BLaER1 (cell line): ENCODE data around the gene NSMF.

Source experiments
- H3K27ac ChIP-seq: shearing (Covaris generic); formaldehyde crosslinking; 2 replicates; pipeline ENCODE4 v1.8.1; 2022
- H3K27me3 ChIP-seq: shearing (Covaris generic); formaldehyde crosslinking; 2 replicates; pipeline ENCODE4 v1.8.1; 2022
- H3K36me3 ChIP-seq: shearing (Covaris generic); formaldehyde crosslinking; 2 replicates; pipeline ENCODE4 v1.8.1; 2022
- H3K4me1 ChIP-seq: shearing (Covaris generic); formaldehyde crosslinking; 2 replicates; pipeline ENCODE4 v1.8.1; 2022
- H3K4me2 ChIP-seq: shearing (Covaris generic); formaldehyde crosslinking; 2 replicates; pipeline ENCODE4 v1.8.1; 2022
- H3K4me3 ChIP-seq: shearing (Covaris generic); formaldehyde crosslinking; 2 replicates; pipeline ENCODE4 v1.8.1; 2022
- H3K9ac ChIP-seq: shearing (Covaris generic); formaldehyde crosslinking; 2 replicates; pipeline ENCODE4 v1.8.1; 2022
- H3K9me3 ChIP-seq: shearing (Covaris generic); formaldehyde crosslinking; 2 replicates; pipeline ENCODE4 v1.8.1; 2022
- H4K20me1 ChIP-seq: shearing (Covaris generic); formaldehyde crosslinking; 2 replicates; pipeline ENCODE4 v1.8.1; 2022
- Cebpa-rat ChIP-seq: shearing (Covaris generic); IDR thresholded peaks from 2 replicates; pipeline ENCODE4 v1.8.1; 2022

NSMF gene

DNA sequence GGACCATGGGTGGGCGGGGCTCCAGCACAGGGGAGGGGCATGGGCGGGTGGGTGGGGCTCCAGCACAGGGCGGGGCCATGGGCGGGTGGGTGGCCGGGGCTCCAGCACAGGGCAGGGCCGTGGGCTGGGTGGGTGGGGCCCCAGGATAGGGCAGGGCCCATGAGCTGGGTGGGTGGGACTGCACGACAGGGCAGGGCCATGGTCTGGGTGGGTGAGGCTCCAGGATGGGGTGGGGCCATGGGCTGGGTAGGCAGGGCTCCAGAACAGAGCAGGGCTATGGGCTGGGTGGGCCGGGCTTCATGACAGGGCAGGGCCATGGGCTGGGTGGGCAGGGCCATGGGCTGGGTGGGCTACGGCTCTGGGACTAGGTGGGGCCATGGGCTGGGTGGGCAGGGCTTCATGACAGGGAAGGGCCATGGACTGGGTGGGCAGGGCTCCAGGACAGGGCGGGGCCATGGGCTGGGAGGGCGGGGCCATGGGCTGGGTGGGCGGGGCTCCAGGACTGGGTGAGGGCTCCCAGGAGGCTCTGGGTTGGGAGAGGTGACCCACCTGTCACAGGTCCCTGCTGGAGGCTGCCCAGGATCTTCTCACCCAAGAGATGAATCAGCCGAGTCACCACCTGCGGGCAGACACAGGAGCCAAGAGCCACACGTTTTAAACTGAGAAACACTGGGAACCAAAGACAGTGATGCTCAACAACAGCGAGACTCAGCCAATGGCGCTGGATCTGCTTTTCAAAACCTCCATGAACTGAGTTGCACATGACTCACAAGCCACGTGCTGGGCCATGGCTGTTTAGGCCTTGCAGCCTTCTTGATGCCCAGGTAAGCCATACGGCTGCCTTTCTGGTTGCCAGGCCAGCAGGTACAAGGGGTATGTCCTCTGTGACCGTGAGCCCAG, 33.6 kb upstream of the NSMF start:
- no peak overlapping the region for H3K9ac ChIP-seq
- no peak overlapping the region for H3K4me3 ChIP-seq
- H3K36me3 ChIP-seq = peaks cover 9% of the 10 kb centered on the region; the same call in 1 of the 2 replicates
- H3K9me3 ChIP-seq = peaks cover 16% of the 10 kb centered on the region
- H3K27ac ChIP-seq = no peak overlapping the region
- H3K27me3 ChIP-seq = no peaks in the 10 kb centered on the region
- H4K20me1 ChIP-seq = no peaks in the 10 kb centered on the region
- no peak for TF ChIP-seq Cebpa-rat
- no peak overlapping the region for H3K4me2 ChIP-seq
- peaks cover 26% of the 10 kb centered on the region for H3K4me1 ChIP-seq

DNA sequence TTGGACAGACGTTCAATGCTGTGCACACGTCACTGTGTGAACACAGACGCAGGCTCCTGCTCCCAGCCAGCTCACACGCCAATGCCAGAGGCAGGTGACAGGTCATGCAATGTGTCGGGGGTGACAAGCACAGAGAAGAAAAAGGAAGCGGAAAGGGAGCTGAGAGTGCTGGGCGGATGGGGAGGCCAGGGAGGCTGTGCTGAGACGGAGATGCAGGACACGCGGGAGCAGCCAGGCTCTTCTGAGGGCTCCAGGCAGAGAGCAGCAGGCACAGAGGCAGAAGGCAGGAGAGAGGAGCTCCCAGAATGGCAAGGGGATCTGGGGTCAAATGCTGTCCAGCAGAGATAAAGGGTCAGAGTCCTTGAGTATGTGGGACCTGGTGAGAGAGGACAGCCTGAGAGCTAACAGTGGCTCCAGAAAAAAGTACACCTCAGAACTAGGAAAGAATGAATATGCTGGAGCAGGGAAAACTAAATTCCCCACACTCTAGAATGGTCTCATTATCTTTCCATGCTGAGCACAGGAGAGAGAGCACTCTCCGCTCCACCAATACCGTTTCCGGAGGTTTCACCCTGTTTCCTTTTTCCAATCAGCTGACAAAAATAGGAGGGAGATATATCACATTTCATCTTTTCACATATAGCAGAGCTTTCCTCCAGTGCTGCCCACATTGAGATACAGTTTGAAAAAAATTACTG, 32.8 kb upstream of the NSMF start:
- no peak overlapping the region for H3K9ac ChIP-seq
- no peak for TF ChIP-seq Cebpa-rat
- H3K27me3 ChIP-seq = no peaks in the 10 kb centered on the region
- no peak overlapping the region for H3K4me3 ChIP-seq
- H3K9me3 ChIP-seq = peaks cover 16% of the 10 kb centered on the region
- no peak overlapping the region for H3K4me2 ChIP-seq
- peaks cover 8% of the 10 kb centered on the region; the same call in 1 of the 2 replicates for H3K36me3 ChIP-seq
- no peak overlapping the region for H3K27ac ChIP-seq
- H4K20me1 ChIP-seq = 0 out of 2 replicates have a peak, but pooled peaks cover 3% of the 10 kb centered on the region
- H3K4me1 ChIP-seq = peaks cover 34% of the 10 kb centered on the region

DNA sequence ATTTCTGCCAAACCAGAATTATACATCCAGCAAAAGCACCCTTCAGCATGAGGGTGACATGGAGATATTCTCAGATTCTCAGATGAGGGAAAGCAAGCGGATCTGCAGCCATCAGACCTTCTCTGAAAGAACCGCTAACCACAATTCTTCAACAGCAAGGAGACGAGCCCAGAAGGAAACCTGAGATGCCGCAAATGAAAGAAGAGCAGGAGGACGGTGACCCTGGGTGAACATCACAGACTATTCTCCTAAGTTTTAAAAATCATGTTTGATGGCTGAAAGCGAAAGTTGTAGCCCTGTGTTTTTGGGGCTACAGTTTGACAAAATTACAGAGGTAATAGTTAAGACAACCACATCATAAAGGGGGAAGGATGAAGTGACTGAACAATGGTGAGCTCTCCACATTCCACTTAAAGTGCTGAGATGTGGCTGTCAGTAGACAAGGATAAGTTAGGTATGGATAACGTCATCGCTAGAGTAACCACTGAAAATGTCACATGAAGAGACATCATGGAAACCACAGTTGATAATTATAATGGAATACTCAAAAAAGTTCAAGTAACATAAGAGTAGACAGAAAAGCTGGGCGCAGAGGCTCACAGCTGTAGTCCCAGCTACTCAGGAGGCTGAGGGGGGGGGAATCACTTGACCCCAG, 31.5 kb upstream of the NSMF start:
- Histone ChIP-seq H3K4me3 (no peak overlapping the region), H3K9ac (no peak overlapping the region), H3K27ac (no peak overlapping the region), H3K36me3 (peaks cover 6% of the 10 kb centered on the region; the same call in 1 of the 2 replicates), H3K9me3 (peaks cover 16% of the 10 kb centered on the region), H4K20me1 (0 out of 2 replicates have a peak, but pooled peaks cover 7% of the 10 kb centered on the region), H3K4me2 (peak overlapping the region; percentile 30), H3K4me1 (peaks cover 44% of the 10 kb centered on the region), H3K27me3 (no peaks in the 10 kb centered on the region)
- TF ChIP-seq Cebpa-rat = no peak

DNA sequence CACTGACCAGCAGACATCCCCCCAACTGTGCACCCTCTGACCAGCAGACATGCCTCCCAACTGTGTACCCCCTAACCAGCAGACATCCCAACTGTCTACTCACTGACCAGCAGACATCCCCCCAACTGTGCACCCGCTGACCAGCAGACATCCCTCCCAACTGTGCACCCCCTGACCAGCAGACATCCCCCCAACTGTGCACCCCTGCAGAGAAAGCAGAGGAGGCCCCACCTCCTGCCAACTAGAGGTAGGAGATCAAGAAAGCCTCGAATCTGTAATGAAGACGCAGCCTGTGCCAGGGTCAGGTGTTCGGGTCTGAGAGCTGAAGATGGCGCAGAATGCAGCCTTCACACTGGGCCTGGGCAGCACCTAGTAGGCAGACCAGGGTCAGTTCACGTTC, 29.8 kb upstream of the NSMF start:
- Histone ChIP-seq H3K4me2 (no peak overlapping the region), H3K27ac (no peak overlapping the region), H4K20me1 (0 out of 2 replicates have a peak, but pooled peaks cover 7% of the 10 kb centered on the region), H3K36me3 (peaks cover 6% of the 10 kb centered on the region; the same call in 1 of the 2 replicates), H3K4me1 (peaks cover 50% of the 10 kb centered on the region), H3K9ac (no peak overlapping the region), H3K9me3 (peaks cover 8% of the 10 kb centered on the region), H3K4me3 (no peak overlapping the region), H3K27me3 (no peaks in the 10 kb centered on the region)
- no peak for TF ChIP-seq Cebpa-rat

DNA sequence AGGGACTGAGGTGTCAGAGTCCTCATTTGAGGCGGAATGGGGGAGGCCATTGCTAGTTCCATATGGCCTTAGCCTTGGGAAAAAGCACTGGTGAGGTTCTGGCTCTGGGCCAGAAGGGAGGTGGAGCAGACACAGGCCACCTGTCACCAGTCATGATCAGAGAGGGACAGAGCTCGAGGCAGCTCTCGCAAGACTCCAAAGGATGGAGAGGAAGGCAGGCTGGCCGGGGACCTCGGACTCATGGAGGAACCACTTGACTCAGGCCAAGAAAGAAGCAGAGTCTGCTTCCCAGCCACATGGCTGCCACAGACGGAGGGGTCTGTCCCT, 29.2 kb upstream of the NSMF start:
- no peak for TF ChIP-seq Cebpa-rat
- H3K9me3 ChIP-seq = peaks cover 2% of the 10 kb centered on the region; the same call in 1 of the 2 replicates
- no peak overlapping the region for H3K9ac ChIP-seq
- H3K36me3 ChIP-seq = peaks cover 6% of the 10 kb centered on the region; the same call in 1 of the 2 replicates
- H3K4me1 ChIP-seq = peaks cover 50% of the 10 kb centered on the region
- no peak overlapping the region for H3K4me3 ChIP-seq
- peak overlapping the region; percentile 54 for H3K4me2 ChIP-seq
- no peaks in the 10 kb centered on the region for H3K27me3 ChIP-seq
- H4K20me1 ChIP-seq = 0 out of 2 replicates have a peak, but pooled peaks cover 7% of the 10 kb centered on the region
- no peak overlapping the region for H3K27ac ChIP-seq

DNA sequence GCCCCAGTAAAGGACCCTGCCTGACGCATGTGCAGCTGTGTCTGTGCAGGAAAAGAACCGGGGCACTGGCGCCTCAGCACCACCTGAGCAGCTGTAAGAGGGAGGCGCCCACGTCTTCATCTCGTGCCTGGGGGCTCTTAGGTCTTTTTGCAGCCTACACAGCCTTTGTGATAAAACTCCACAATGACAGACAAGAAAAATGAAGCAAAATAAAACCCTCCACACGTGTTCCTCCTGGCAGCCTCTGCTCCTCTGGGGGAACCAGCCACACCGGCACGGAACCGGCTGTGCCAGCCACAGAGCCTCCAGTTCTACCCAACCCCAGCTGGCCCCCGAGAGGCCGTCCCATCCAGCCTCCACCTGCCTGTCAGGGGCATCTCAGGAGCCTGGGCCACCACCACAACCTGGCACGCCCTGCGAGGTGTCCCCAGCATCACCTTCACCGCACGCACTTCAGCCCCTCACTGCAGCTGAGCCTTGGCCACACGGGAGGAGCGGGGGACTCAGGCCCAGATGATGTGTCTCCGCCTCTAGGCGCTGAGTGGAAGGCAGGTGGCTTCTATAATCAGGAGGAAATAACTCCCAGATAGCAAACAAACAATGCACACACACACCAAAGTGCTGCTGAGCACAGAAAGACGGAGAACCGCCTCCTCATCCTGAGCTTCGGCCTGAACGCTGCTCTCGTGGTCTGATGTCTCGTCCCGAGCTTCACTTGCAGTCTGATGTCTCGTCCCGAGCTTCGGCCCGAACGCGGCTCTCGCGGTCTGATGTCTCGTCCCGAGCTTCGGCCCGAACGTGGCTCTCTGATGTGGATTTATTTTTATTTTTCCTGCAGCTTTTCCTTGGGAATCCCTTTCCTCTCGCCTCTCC, 28.6 kb upstream of the NSMF start:
- peaks cover 6% of the 10 kb centered on the region; the same call in 1 of the 2 replicates for H3K36me3 ChIP-seq
- no peak overlapping the region for H3K9ac ChIP-seq
- 0 out of 2 replicates have a peak, but pooled peaks cover 7% of the 10 kb centered on the region for H4K20me1 ChIP-seq
- H3K4me3 ChIP-seq = no peak overlapping the region
- H3K4me1 ChIP-seq = peaks cover 50% of the 10 kb centered on the region
- TF ChIP-seq Cebpa-rat = no peak
- peak overlapping the region; percentile 54 for H3K4me2 ChIP-seq
- H3K27me3 ChIP-seq = no peaks in the 10 kb centered on the region
- H3K9me3 ChIP-seq = no peaks in the 10 kb centered on the region
- H3K27ac ChIP-seq = no peak overlapping the region

DNA sequence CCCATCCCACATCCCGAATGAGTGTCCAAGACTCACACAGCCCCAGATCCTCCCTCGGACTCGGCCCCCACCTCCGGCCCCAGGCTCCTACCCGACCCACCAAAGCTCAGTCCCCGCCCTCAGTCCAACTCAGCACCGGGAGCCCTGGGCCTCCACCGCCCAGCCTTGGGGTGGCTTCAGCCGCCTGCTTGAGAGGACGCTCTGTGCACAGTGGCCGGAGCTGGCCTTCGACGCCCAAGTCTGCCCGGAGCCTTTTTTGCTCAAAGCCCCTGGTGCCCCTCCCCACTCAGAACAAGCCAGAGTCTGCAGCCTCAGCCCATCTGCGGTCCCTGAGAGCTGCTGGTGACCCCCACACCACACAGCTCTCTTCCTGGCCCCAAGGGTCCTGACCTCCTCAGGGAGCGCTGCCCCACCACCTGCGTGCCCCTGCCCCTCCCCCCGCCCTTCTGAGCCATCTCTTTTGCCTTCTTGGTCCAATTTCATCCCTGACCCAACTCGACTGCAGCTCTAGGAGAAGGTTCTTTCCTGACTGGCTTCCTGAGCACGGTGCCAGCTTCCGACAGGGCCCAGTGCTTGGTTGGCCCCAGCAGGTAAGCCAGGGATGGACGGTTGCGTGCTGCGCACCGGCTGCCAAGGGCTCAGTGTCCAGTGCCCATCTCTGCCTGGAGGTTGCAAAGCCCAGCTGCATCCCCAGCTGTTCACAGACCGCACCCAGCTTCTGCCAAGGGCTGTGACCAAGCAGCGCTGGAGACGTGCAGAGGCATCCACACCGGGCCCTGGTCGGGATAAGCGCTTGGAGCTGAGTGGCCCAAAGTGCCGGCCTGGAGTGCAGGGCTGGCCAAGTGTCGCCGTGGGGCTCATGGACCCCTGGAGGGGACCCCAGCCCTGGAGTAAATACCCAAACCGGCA, 27.7 kb upstream of the NSMF start:
- Histone ChIP-seq H3K4me1 (peaks cover 59% of the 10 kb centered on the region), H3K4me2 (peak overlapping the region; percentile 54), H3K27ac (no peak overlapping the region), H4K20me1 (0 out of 2 replicates have a peak, but pooled peaks cover 7% of the 10 kb centered on the region), H3K4me3 (no peak overlapping the region), H3K9ac (no peak overlapping the region), H3K9me3 (no peaks in the 10 kb centered on the region), H3K27me3 (no peaks in the 10 kb centered on the region), H3K36me3 (peaks cover 5% of the 10 kb centered on the region; the same call in 1 of the 2 replicates)
- TF ChIP-seq Cebpa-rat = no peak

DNA sequence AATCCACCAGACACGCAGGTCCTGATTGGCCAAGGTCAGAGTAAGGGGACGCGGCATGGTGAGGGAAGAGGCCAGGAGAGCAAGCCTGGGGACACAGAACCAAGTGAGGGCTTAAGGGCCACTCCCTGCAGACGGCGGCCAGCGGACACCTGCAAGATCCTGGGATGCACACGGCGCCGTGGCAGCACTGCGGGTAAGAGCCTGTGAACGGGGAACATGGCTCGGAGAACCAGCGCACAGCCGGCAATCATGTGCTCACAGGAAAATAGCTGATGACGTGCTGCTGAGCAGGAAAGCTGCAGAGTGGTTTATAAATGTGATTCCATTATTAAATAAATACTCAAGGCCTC, 27.0 kb upstream of the NSMF start:
- peaks cover 63% of the 10 kb centered on the region for H3K4me1 ChIP-seq
- no peak overlapping the region for H3K9ac ChIP-seq
- no peaks in the 10 kb centered on the region for H3K9me3 ChIP-seq
- 0 out of 2 replicates have a peak, but pooled peaks cover 7% of the 10 kb centered on the region for H4K20me1 ChIP-seq
- H3K36me3 ChIP-seq = no peaks in the 10 kb centered on the region; the same call in 1 of the 2 replicates
- H3K4me2 ChIP-seq = no peak overlapping the region
- no peaks in the 10 kb centered on the region for H3K27me3 ChIP-seq
- H3K4me3 ChIP-seq = no peak overlapping the region
- H3K27ac ChIP-seq = no peak overlapping the region
- TF ChIP-seq Cebpa-rat = no peak
